IMR-90 (cell line): ENCODE measurements around the gene RPH3AL. TPM values are rescaled to one million over a fixed set of nuclear protein-coding genes. Genes with fewer than 3 reads are reported as not detected.

Experiments
- ATAC-seq: fragments of 200-7000 bp; cut with Tn5 transposase; 2 replicates; pipeline ENCODE4 v1.9.1; 2020; ENCODE audit warnings: low read depth, mild to moderate bottlenecking, moderate library complexity
- BruUV-seq: library from RNA; stranded (reverse); fragments of 400-500 nt; replicated peaks from 2 replicates; lab custom pipeline; 2021; lab: Mats Ljungman, UMichigan
- CTCF ChIA-PET: fragments of 300-600 bp; formaldehyde crosslinking; extraction: SDS; loops from one replicate; lab custom pipeline; 2021; ENCODE audit warnings: antibody characterized with exemption; lab: Yijun Ruan, JAX
- POLR2A ChIA-PET: fragments of 300-600 bp; sonication (Branson Sonifier 250); formaldehyde crosslinking; loops from one replicate; lab custom pipeline; 2022; ENCODE audit warnings: antibody characterized with exemption; ENCODE audit not compliant: unreplicated experiment; lab: Charles Lee
- DNase-seq: peaks from one replicate; pipeline ENCODE4 v3.0.0; 2013
- H2AFZ ChIP-seq: replicated peaks from 2 replicates; pipeline ENCODE3; 2013; ENCODE audit warnings: low read length, mild to moderate bottlenecking; ENCODE audit not compliant: poor library complexity
- H2AK5ac ChIP-seq: 2 replicates; pipeline ENCODE4 v1.6.1; 2013; ENCODE audit warnings: low read depth, low read length, inconsistent platforms
- H2AK9ac ChIP-seq: replicated peaks from 2 replicates; pipeline ENCODE3; 2013; ENCODE audit warnings: mild to moderate bottlenecking, low read depth, low read length, moderate library complexity; ENCODE audit not compliant: poor library complexity
- H2BK120ac ChIP-seq: 2 replicates; pipeline ENCODE4 v1.6.1; 2013; ENCODE audit warnings: low read depth, low read length, inconsistent platforms
- H2BK15ac ChIP-seq: 3 replicates; pipeline ENCODE4 v1.6.1; 2013; ENCODE audit warnings: low read depth, low read length, inconsistent platforms
- H2BK20ac ChIP-seq: 2 replicates; pipeline ENCODE4 v1.6.1; 2013; ENCODE audit warnings: low read depth, mild to moderate bottlenecking, inconsistent platforms, low read length, moderate library complexity
- H2BK5ac ChIP-seq: 2 replicates; pipeline ENCODE4 v1.6.1; 2013; ENCODE audit warnings: mild to moderate bottlenecking, low read depth, low read length, inconsistent platforms; ENCODE audit not compliant: poor library complexity, severe bottlenecking
- H3K14ac ChIP-seq: replicated peaks from 2 replicates; pipeline ENCODE4 v1.6.1; 2013; ENCODE audit warnings: low read depth, low read length, inconsistent platforms
- H3K18ac ChIP-seq: 2 replicates; pipeline ENCODE4 v1.6.1; 2013; ENCODE audit warnings: low read depth, low read length, control low read depth
- H3K23ac ChIP-seq: 2 replicates; pipeline ENCODE4 v1.6.1; 2013; ENCODE audit warnings: low read depth, low read length, inconsistent platforms
- H3K27ac ChIP-seq: 2 replicates; pipeline ENCODE4 v1.5.1; 2013; ENCODE audit warnings: mild to moderate bottlenecking, control low read depth, low read length; ENCODE audit not compliant: insufficient read depth
- H3K27me3 ChIP-seq: 2 replicates; pipeline ENCODE4 v1.6.1; 2013; ENCODE audit warnings: low read length; ENCODE audit not compliant: control insufficient read depth, insufficient read depth
- H3K36me3 ChIP-seq: 2 replicates; pipeline ENCODE4 v1.6.1; 2013; ENCODE audit warnings: low read length, mixed read lengths; ENCODE audit not compliant: control insufficient read depth, insufficient read depth
- H3K4ac ChIP-seq: 2 replicates; pipeline ENCODE4 v1.6.1; 2013; ENCODE audit warnings: low read depth, low read length, inconsistent platforms
- H3K4me1 ChIP-seq: 2 replicates; pipeline ENCODE4 v1.6.1; 2013; ENCODE audit warnings: low read length, mixed read lengths; ENCODE audit not compliant: control insufficient read depth, insufficient read depth
- H3K4me2 ChIP-seq: 2 replicates; pipeline ENCODE4 v1.6.1; 2013; ENCODE audit warnings: low read depth, mild to moderate bottlenecking, control low read depth, low read length, moderate library complexity
- H3K4me3 ChIP-seq: 2 replicates; pipeline ENCODE4 v1.5.1; 2013; ENCODE audit warnings: low read depth, mild to moderate bottlenecking, control low read depth, low read length, moderate library complexity; ENCODE audit not compliant: insufficient read depth
- H3K56ac ChIP-seq: 2 replicates; pipeline ENCODE4 v1.6.1; 2013; ENCODE audit warnings: low read length, inconsistent platforms; ENCODE audit not compliant: insufficient read depth; ENCODE audit errors: extremely low read depth
- H3K79me1 ChIP-seq, 2 experiments: 2 replicates each; pipeline ENCODE4 v1.6.1; 2013; ENCODE audit warnings: low read length in 2 of 2, inconsistent platforms in 1 of 2, low read depth in 1 of 2
- H3K9ac ChIP-seq: 2 replicates; pipeline ENCODE4 v1.6.1; 2013; ENCODE audit warnings: low read depth, low read length, control low read depth
- H3K9me1 ChIP-seq: 2 replicates; pipeline ENCODE4 v1.6.1; 2013; ENCODE audit warnings: low read length, inconsistent platforms; ENCODE audit not compliant: insufficient read depth
- H3K9me3 ChIP-seq: 2 replicates; pipeline ENCODE4 v1.6.1; 2013; ENCODE audit warnings: low read length; ENCODE audit not compliant: control insufficient read depth, insufficient read depth
- H4K20me1 ChIP-seq: 2 replicates; pipeline ENCODE4 v1.6.1; 2013; ENCODE audit warnings: low read length, inconsistent platforms; ENCODE audit not compliant: insufficient read depth
- H4K5ac ChIP-seq: 2 replicates; pipeline ENCODE4 v1.6.1; 2013; ENCODE audit warnings: mild to moderate bottlenecking, low read depth, low read length, control low read depth
- H4K8ac ChIP-seq, 2 experiments: 2 replicates each; pipeline ENCODE4 v1.6.1; 2013; ENCODE audit warnings: low read depth in 2 of 2, low read length in 2 of 2, control low read depth in 1 of 2, inconsistent platforms in 1 of 2
- H4K91ac ChIP-seq: 2 replicates; pipeline ENCODE4 v1.6.1; 2013; ENCODE audit warnings: low read depth, low read length, inconsistent platforms; ENCODE audit not compliant: insufficient read depth
- BHLHE40 ChIP-seq: fragments of 150-350 bp; IDR thresholded peaks from 2 replicates; pipeline ENCODE4 v1.6.1; 2016; ENCODE audit warnings: mild to moderate bottlenecking, low read depth, low read length
- CEBPB ChIP-seq: IDR thresholded peaks from 2 replicates; pipeline ENCODE4 v1.6.1; 2012; ENCODE audit warnings: low read depth, low read length, improper control_type of control experiment
- CHD1 ChIP-seq: IDR thresholded peaks from 2 replicates; pipeline ENCODE4 v1.6.1; 2012; ENCODE audit warnings: low read depth, low read length, improper control_type of control experiment
- CTCF ChIP-seq: conservative IDR thresholded peaks from 2 replicates; pipeline ENCODE4 v1.5.1; 2012; ENCODE audit warnings: mild to moderate bottlenecking, low read depth, low read length, improper control_type of control experiment
- ELK1 ChIP-seq: fragments of 150-350 bp; IDR thresholded peaks from 2 replicates; pipeline ENCODE4 v1.6.1; 2016; ENCODE audit warnings: low read depth, mild to moderate bottlenecking, low read length, moderate library complexity, borderline replicate concordance
- FOS ChIP-seq: fragments of 150-350 bp; IDR thresholded peaks from 2 replicates; pipeline ENCODE4 v1.6.1; 2016; ENCODE audit warnings: low read depth, low read length
- MAFK ChIP-seq: IDR thresholded peaks from 2 replicates; pipeline ENCODE4 v1.6.1; 2012; ENCODE audit warnings: low read depth, low read length, improper control_type of control experiment
- MAZ ChIP-seq: IDR thresholded peaks from 2 replicates; pipeline ENCODE4 v1.6.1; 2012; ENCODE audit warnings: low read depth, mild to moderate bottlenecking, low read length, improper control_type of control experiment, moderate library complexity, borderline replicate concordance
- MXI1 ChIP-seq: IDR thresholded peaks from 2 replicates; pipeline ENCODE4 v1.6.1; 2012; ENCODE audit warnings: low read depth, mild to moderate bottlenecking, low read length, moderate library complexity, borderline replicate concordance
- NFE2L2 ChIP-seq: fragments of 150-350 bp; IDR thresholded peaks from 2 replicates; pipeline ENCODE4 v1.6.1; 2016; ENCODE audit warnings: low read depth, mild to moderate bottlenecking, low read length
- POLR2A ChIP-seq: IDR thresholded peaks from 2 replicates; pipeline ENCODE4 v1.6.1; 2012; ENCODE audit warnings: mild to moderate bottlenecking, low read depth, low read length
- RAD21 ChIP-seq: IDR thresholded peaks from 2 replicates; pipeline ENCODE4 v1.6.1; 2012; ENCODE audit warnings: low read length, improper control_type of control experiment
- RCOR1 ChIP-seq: IDR thresholded peaks from 2 replicates; pipeline ENCODE4 v1.6.1; 2012; ENCODE audit warnings: mild to moderate bottlenecking, low read length, improper control_type of control experiment; ENCODE audit not compliant: insufficient replicate concordance
- RFX5 ChIP-seq: IDR thresholded peaks from 2 replicates; pipeline ENCODE4 v1.8.0; 2012; ENCODE audit warnings: low read depth, mild to moderate bottlenecking, low read length, moderate library complexity
- SMC3 ChIP-seq: fragments of 150-350 bp; IDR thresholded peaks from 2 replicates; pipeline ENCODE4 v1.6.1; 2016; ENCODE audit warnings: low read depth, mild to moderate bottlenecking, antibody characterized with exemption, low read length, moderate library complexity
- USF2 ChIP-seq: fragments of 150-350 bp; IDR thresholded peaks from 2 replicates; pipeline ENCODE4 v1.6.1; 2017; ENCODE audit warnings: mild to moderate bottlenecking, antibody characterized with exemption, low read length, low read depth
- WGBS, 2 experiments: methylation state at CpG; one replicate each; pipeline versions ENCODE4 v1.1.5 to v1.1.7; 2013; ENCODE audit warnings: missing lambda C conversion rate in 2 of 2; ENCODE audit not compliant: insufficient read length in 1 of 2; ENCODE audit errors: extremely low coverage in 2 of 2; 5-methylcytosine and 5-hydroxymethylcytosine counted together
- dilution Hi-C: fragments of 300-500 bp; cut with HindIII; formaldehyde crosslinking; loops from one replicate; pipeline ENCODE4 v1.14.3; 2018; ENCODE audit warnings: low sequenced_read_pairs; ENCODE audit not compliant: unreplicated experiment
- in situ Hi-C: fragments of 300-500 bp; cut with MboI; formaldehyde crosslinking; loops from 3 replicates; pipeline ENCODE4 v1.14.3; 2019; ENCODE audit warnings: low sequenced_read_pairs, inconsistent platforms, mixed read lengths
- intact Hi-C: fragments of 100-400 bp; cut with micrococcal nuclease; formaldehyde crosslinking; loops from 2 replicates; pipeline ENCODE4 v1.10.0; 2022
- polyA plus RNA-seq, 3 experiments: library from polyadenylated mRNA; depleted of rRNA; stranded (reverse); fragments of >200 nt; gene quantifications; 2 replicates each; pipeline ENCODE4 v1.2.3, GENCODE V29; 2012; ENCODE audit warnings: low replicate concordance in 1 of 3
- total RNA-seq: library from RNA; depleted of rRNA; stranded (reverse); fragments of >200 nt; gene quantifications from 2 replicates; pipeline ENCODE4 v1.2.3, GENCODE V29; 2012

RPH3AL gene
- total and polyA plus RNA-seq, 2 of the 4 experiments (the other 2 are of a cell fraction) = 1.8 to 2.5 TPM

GRCh38 chr17:384622-385177 lies 32.1 kb upstream of the RPH3AL start:
- H2AFZ ChIP-seq = peak overlapping the region; percentile 88
- no peak overlapping the region for H2BK20ac ChIP-seq
- H2AK5ac ChIP-seq = no peak overlapping the region
- no peak overlapping the region for H3K14ac ChIP-seq
- no peak overlapping the region for H4K8ac ChIP-seq
- no peak overlapping the region for H2BK15ac ChIP-seq
- TF ChIP-seq FOS (no peak), RCOR1 (no peak), MAZ (no peak), POLR2A (no peak), SMC3 (no peak), CEBPB (no peak), CHD1 (no peak), CTCF (no peak), BHLHE40 (no peak), MAFK (no peak), MXI1 (no peak), USF2 (no peak), RAD21 (no peak), RFX5 (no peak), NFE2L2 (no peak), ELK1 (no peak)
- H2AK9ac ChIP-seq = no peak overlapping the region
- H3K9me1 ChIP-seq = no peaks in the 10 kb centered on the region; the same call in 1 of the 2 replicates
- WGBS, 2 experiments = 40% methylated on average over 11 of the region's 37 CpGs; no CpG with 5 or more reads in 1 of the 2 experiments
- no peak overlapping the region for H2BK120ac ChIP-seq
- in situ Hi-C loops (no loop called here), dilution Hi-C loops (no loop called here), intact Hi-C loops (no loop called here)
- no peak overlapping the region for H3K4me3 ChIP-seq
- peaks cover 10% of the 10 kb centered on the region for H3K4me1 ChIP-seq
- H3K56ac ChIP-seq = no peak overlapping the region
- H3K18ac ChIP-seq = no peak overlapping the region
- H3K9ac ChIP-seq = no peak overlapping the region
- peaks cover 16% of the 10 kb centered on the region for H3K27me3 ChIP-seq
- ChIA-PET CTCF (no interaction called here), POLR2A (no interaction called here)
- H3K79me1 ChIP-seq = no peaks in the 10 kb centered on the region
- H4K20me1 ChIP-seq = no peaks in the 10 kb centered on the region
- H3K36me3 ChIP-seq = no peaks in the 10 kb centered on the region
- no peak overlapping the region for H3K27ac ChIP-seq
- H3K9me3 ChIP-seq = peaks cover 2% of the 10 kb centered on the region; the same call in 1 of the 2 replicates
- ATAC-seq = no peak
- BruUV-seq = no TSS peak
- H4K5ac ChIP-seq = no peak overlapping the region
- no peak overlapping the region for H4K91ac ChIP-seq
- DNase-seq = no peak
- no peak overlapping the region for H3K4ac ChIP-seq
- no peak overlapping the region for H3K23ac ChIP-seq
- peak overlapping the region; percentile 79; the same call in 1 of the 2 replicates for H3K4me2 ChIP-seq
- H2BK5ac ChIP-seq = no peak overlapping the region
